GM23338 (cell line): ENCODE measurements around the gene INPP5A. TPM values are rescaled to one million over a fixed set of nuclear protein-coding genes. Genes with fewer than 3 reads are reported as not detected.

Source experiments
- ATAC-seq: fragments of 200-7000 bp; cut with Tn5 transposase; 3 replicates; pipeline ENCODE4 v1.9.1; 2020
- DNase-seq: peaks from one replicate; pipeline ENCODE4 v3.0.0-alpha.2; 2015; ENCODE audit warnings: low spot score
- H2AFZ ChIP-seq: fragments of 200-600 bp; sonication (generic); 2 replicates; pipeline ENCODE4 v1.8.0; 2016; ENCODE audit warnings: antibody characterized with exemption, mild to moderate bottlenecking, moderate library complexity
- H3F3A ChIP-seq: fragments of 200-600 bp; sonication (generic); replicated peaks from 2 replicates; pipeline ENCODE4 v1.8.0; 2017; ENCODE audit warnings: antibody characterized with exemption, mixed run types, low read depth
- H3K27ac ChIP-seq: fragments of 200-600 bp; sonication (generic); 2 replicates; pipeline ENCODE4 v1.6.1; 2016; ENCODE audit warnings: low read depth
- H3K27me3 ChIP-seq: fragments of 200-600 bp; sonication (generic); 2 replicates; pipeline ENCODE4 v1.8.0; 2016; ENCODE audit warnings: mild to moderate bottlenecking, mixed run types, moderate library complexity; ENCODE audit not compliant: insufficient read depth
- H3K36me3 ChIP-seq: fragments of 200-600 bp; sonication (generic); 2 replicates; pipeline ENCODE4 v1.8.0; 2016; ENCODE audit warnings: mild to moderate bottlenecking; ENCODE audit not compliant: insufficient read depth
- H3K4me1 ChIP-seq: fragments of 200-600 bp; sonication (generic); 2 replicates; pipeline ENCODE4 v1.8.0; 2016; ENCODE audit warnings: mild to moderate bottlenecking, moderate library complexity; ENCODE audit not compliant: insufficient read depth
- H3K4me2 ChIP-seq: fragments of 200-600 bp; sonication (generic); 2 replicates; pipeline ENCODE4 v1.7.1; 2017; ENCODE audit warnings: mixed run types
- H3K4me3 ChIP-seq: fragments of 200-600 bp; sonication (generic); 2 replicates; pipeline ENCODE4 v1.6.1; 2016; ENCODE audit warnings: mixed run types
- H3K79me2 ChIP-seq: fragments of 200-600 bp; sonication (generic); replicated peaks from 2 replicates; pipeline ENCODE4 v1.8.0; 2017; ENCODE audit warnings: mild to moderate bottlenecking; ENCODE audit not compliant: insufficient read depth
- H3K9me2 ChIP-seq: fragments of 200-600 bp; sonication (generic); 2 replicates; pipeline ENCODE4 v1.8.0; 2017; ENCODE audit not compliant: insufficient read depth
- H4K20me1 ChIP-seq: fragments of 200-600 bp; sonication (generic); replicated peaks from 2 replicates; pipeline ENCODE4 v1.8.0; 2017; ENCODE audit warnings: mild to moderate bottlenecking; ENCODE audit not compliant: insufficient read depth
- H3K27ac Mint-ChIP-seq: 2 replicates; pipeline ENCODE4 v1.8.0; 2020; ENCODE audit warnings: inconsistent platforms, mild to moderate bottlenecking, moderate library complexity, mixed read lengths
- H3K27me3 Mint-ChIP-seq: 3 replicates; pipeline ENCODE4 v1.8.0; 2022; ENCODE audit warnings: low read depth, mild to moderate bottlenecking, moderate library complexity, mixed read lengths, inconsistent platforms; ENCODE audit not compliant: insufficient read depth, poor library complexity
- H3K36me3 Mint-ChIP-seq: 3 replicates; pipeline ENCODE4 v1.8.0; 2021; ENCODE audit warnings: low read depth, mild to moderate bottlenecking, inconsistent platforms, moderate library complexity, mixed read lengths
- H3K4me1 Mint-ChIP-seq: 3 replicates; pipeline ENCODE4 v1.8.0; 2020; ENCODE audit warnings: mild to moderate bottlenecking, inconsistent platforms, mixed read lengths
- H3K4me3 Mint-ChIP-seq: 3 replicates; pipeline ENCODE4 v1.8.0; 2021; ENCODE audit warnings: moderate library complexity, mild to moderate bottlenecking, inconsistent platforms, mixed read lengths
- H3K9me3 Mint-ChIP-seq: 3 replicates; pipeline ENCODE4 v1.8.0; 2020; ENCODE audit warnings: moderate library complexity, mild to moderate bottlenecking, inconsistent platforms, mixed read lengths
- CREB1 ChIP-seq: fragments of 250-450 bp; sonication (Bioruptor Pico); IDR thresholded peaks from 2 replicates; pipeline ENCODE4 v1.5.0; 2020; ENCODE audit warnings: low read depth, mild to moderate bottlenecking, moderate library complexity
- EZH2 ChIP-seq: fragments of 200-600 bp; sonication (generic); IDR thresholded peaks from one replicate; pipeline ENCODE4 v1.8.0; 2017; ENCODE audit warnings: antibody characterized with exemption, mild to moderate bottlenecking, low read depth; ENCODE audit not compliant: unreplicated experiment
- EZH2phosphoT487 ChIP-seq: fragments of 200-600 bp; sonication (generic); IDR thresholded peaks from one replicate; pipeline ENCODE4 v1.8.1; 2018; ENCODE audit warnings: antibody characterized with exemption; ENCODE audit not compliant: unreplicated experiment
- JUNB ChIP-seq: IDR thresholded peaks from one replicate; pipeline ENCODE4 v1.6.1; 2016; ENCODE audit warnings: antibody characterized with exemption; ENCODE audit not compliant: unreplicated experiment
- NANOG ChIP-seq: IDR thresholded peaks from 2 replicates; pipeline ENCODE4 v1.6.1; 2016; ENCODE audit warnings: antibody characterized with exemption, borderline replicate concordance
- POLR2AphosphoS5 ChIP-seq: IDR thresholded peaks from 2 replicates; pipeline ENCODE4 v1.6.1; 2016; ENCODE audit warnings: antibody characterized with exemption, low read depth
- REST ChIP-seq: IDR thresholded peaks from one replicate; pipeline ENCODE4 v1.6.1; 2018; ENCODE audit warnings: antibody characterized with exemption; ENCODE audit not compliant: unreplicated experiment
- STAT1 ChIP-seq: IDR thresholded peaks from one replicate; pipeline ENCODE4 v1.6.1; 2016; ENCODE audit warnings: antibody characterized with exemption; ENCODE audit not compliant: unreplicated experiment
- ZNF462 ChIP-seq: fragments of 250-450 bp; sonication (Bioruptor Pico); IDR thresholded peaks from 2 replicates; pipeline ENCODE4 v1.5.0; 2020; ENCODE audit warnings: mild to moderate bottlenecking, moderate library complexity
- polyA plus RNA-seq: library from polyadenylated mRNA; unstranded; fragments of >200 nt; fragmentation: Nextera tagmentation; extraction: Ambion mirVana; gene quantifications from 2 replicates; pipeline ENCODE4 v1.2.1, GENCODE V29; 2016
- total RNA-seq: library from RNA; depleted of rRNA; stranded (reverse); fragments of >200 nt; shearing (Covaris generic); gene quantifications from 2 replicates; pipeline ENCODE4 v1.2.3, GENCODE V29; 2014

Gene INPP5A
- total and polyA plus RNA-seq, 2 experiments from 2014 or later: 5.9 to 40.6 TPM

GRCh38 chr10:132702601-132703418, 165.2 kb downstream of the INPP5A start:
- H3K79me2 ChIP-seq: no peaks in the 10 kb centered on the region
- no peaks in the 10 kb centered on the region for H3K9me2 ChIP-seq
- no peaks in the 10 kb centered on the region; the same call in 1 of the 2 replicates for H3K36me3 ChIP-seq
- peaks cover 26% of the 10 kb centered on the region for H3K9me3 Mint-ChIP-seq
- H3K27ac ChIP-seq: no peak overlapping the region
- no peaks in the 10 kb centered on the region for H3F3A ChIP-seq
- H2AFZ ChIP-seq: no peak overlapping the region
- peaks cover 6% of the 10 kb centered on the region; the same call in 2 of the 3 replicates for H3K4me1 Mint-ChIP-seq
- no peaks in the 10 kb centered on the region for H3K27me3 ChIP-seq
- TF ChIP-seq STAT1 (no peak), EZH2phosphoT487 (no peak), JUNB (no peak)
- H4K20me1 ChIP-seq: no peaks in the 10 kb centered on the region
- H3K27ac Mint-ChIP-seq: no peak overlapping the region
- no peak overlapping the region for H3K4me3 ChIP-seq
- H3K4me3 Mint-ChIP-seq: no peak overlapping the region
- peaks cover 28% of the 10 kb centered on the region for H3K36me3 Mint-ChIP-seq
- peaks cover 3% of the 10 kb centered on the region for H3K27me3 Mint-ChIP-seq
- ATAC-seq (no peak), DNase-seq (no peak)
- no peak overlapping the region for H3K4me2 ChIP-seq
- no peaks in the 10 kb centered on the region for H3K4me1 ChIP-seq

GRCh38 chr10:132703419-132704007, 165.9 kb downstream of the INPP5A start:
- no peak overlapping the region for H3K4me3 Mint-ChIP-seq
- no peaks in the 10 kb centered on the region; the same call in 1 of the 2 replicates for H3K36me3 ChIP-seq
- H3K9me3 Mint-ChIP-seq: peaks cover 26% of the 10 kb centered on the region
- ATAC-seq (no peak), DNase-seq (no peak)
- no peaks in the 10 kb centered on the region for H3K79me2 ChIP-seq
- no peaks in the 10 kb centered on the region for H3K9me2 ChIP-seq
- no peak overlapping the region for H3K4me2 ChIP-seq
- H3K4me3 ChIP-seq: no peak overlapping the region
- no peaks in the 10 kb centered on the region for H3K27me3 ChIP-seq
- no peak overlapping the region for H3K27ac ChIP-seq
- H3K4me1 Mint-ChIP-seq: peaks cover 6% of the 10 kb centered on the region; the same call in 2 of the 3 replicates
- no peak overlapping the region; the same call in 1 of the 2 replicates for H3K27ac Mint-ChIP-seq
- peaks cover 3% of the 10 kb centered on the region for H3K27me3 Mint-ChIP-seq
- H3K36me3 Mint-ChIP-seq: peaks cover 29% of the 10 kb centered on the region
- H4K20me1 ChIP-seq: no peaks in the 10 kb centered on the region
- H3K4me1 ChIP-seq: no peaks in the 10 kb centered on the region
- H2AFZ ChIP-seq: no peak overlapping the region
- no peaks in the 10 kb centered on the region for H3F3A ChIP-seq
- no peak for TF ChIP-seq JUNB
- no peak for TF ChIP-seq ZNF462 (CRISPR knock-in tag)
- TF ChIP-seq STAT1: no peak
- TF ChIP-seq NANOG: no peak
- TF ChIP-seq REST: no peak
- no peak for TF ChIP-seq CREB1 (CRISPR knock-in tag)
- TF ChIP-seq EZH2: no peak
- TF ChIP-seq POLR2AphosphoS5: no peak
